Measurements from ENCODE around the gene SPIN4. TPM values are rescaled to one million over a fixed set of nuclear protein-coding genes. Genes with fewer than 3 reads are reported as not detected.
"Not testable (repeated sequence)": the region's sequence is repeated elsewhere in the genome, so short reads cannot be mapped to it uniquely, and the experiment has no call there.

The SPIN4 gene
- total and polyA plus RNA-seq, 4 donors, result 0.68 to 9.2 (median 1.1) TPM

DNA sequence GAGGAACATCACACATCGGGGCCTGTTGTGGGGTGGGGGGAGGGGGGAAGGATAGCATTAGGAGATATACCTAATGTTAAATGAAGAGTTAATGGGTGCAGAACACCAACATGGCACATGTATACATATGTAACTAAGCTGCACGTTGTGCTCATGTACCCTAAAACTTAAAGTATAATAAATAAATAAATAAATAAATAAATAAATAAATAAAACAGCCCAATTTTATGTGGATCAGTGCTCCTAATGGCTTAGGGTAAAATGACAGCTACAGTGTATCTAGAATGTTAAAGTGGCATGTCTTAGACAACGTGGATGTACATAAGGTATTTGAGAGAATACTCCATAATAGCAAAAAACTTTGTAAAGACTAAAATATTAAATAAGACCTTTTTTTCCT is 21.9 kb upstream of the SPIN4 start:
- not testable (repeated sequence) for H3K27me3 ChIP-seq (ENCODE audit: control insufficient read depth in 4 of 4, insufficient read depth in 4 of 4, low read length in 3 of 4); H3K36me3 ChIP-seq (ENCODE audit: control insufficient read depth in 4 of 4, insufficient read depth in 3 of 4, low read depth in 1 of 4, low read length in 3 of 4); H3K4me3 ChIP-seq (ENCODE audit: low read depth in 1 of 3, low read length in 3 of 3); DNase-seq (ENCODE audit: low spot score); H3K9ac ChIP-seq (ENCODE audit: low read depth in 1 of 2, low read length in 2 of 2); H3K27ac ChIP-seq (ENCODE audit: low read depth in 1 of 2, low read length in 2 of 2); H3K9me3 ChIP-seq (ENCODE audit: control insufficient read depth in 4 of 4, low read length in 3 of 4); H3K4me1 ChIP-seq (ENCODE audit: control insufficient read depth in 4 of 4, insufficient read depth in 4 of 4, low read length in 3 of 4)
- WGBS, result 96% methylated on average over 3 of the region's 3 CpGs

DNA sequence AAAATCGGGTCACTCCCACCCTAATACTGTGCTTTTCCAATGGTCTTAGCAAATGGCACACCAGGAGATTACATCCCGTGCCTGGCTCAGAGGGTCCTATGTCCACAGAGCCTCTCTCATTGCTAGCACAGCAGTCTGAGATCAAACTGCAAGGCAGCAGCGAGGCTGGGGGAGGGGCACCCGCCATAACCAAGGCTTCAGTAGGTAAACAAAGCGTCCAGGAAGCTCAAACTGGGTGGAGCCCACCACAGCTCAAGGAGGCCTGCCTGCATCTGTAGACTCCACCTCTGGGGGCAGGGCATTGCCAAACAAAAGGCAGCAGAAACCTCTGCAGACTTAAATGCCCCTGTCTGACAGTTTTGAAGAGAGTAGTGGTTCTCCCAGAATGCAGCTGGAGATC is 16.6 kb upstream of the SPIN4 start:
- H3K4me3 ChIP-seq (ENCODE audit: low read depth in 1 of 3, low read length in 3 of 3); H3K9ac ChIP-seq (ENCODE audit: low read depth in 1 of 2, low read length in 2 of 2); H3K27me3 ChIP-seq (ENCODE audit: control insufficient read depth in 4 of 4, insufficient read depth in 4 of 4, low read length in 3 of 4); DNase-seq (ENCODE audit: low spot score); H3K27ac ChIP-seq (ENCODE audit: low read depth in 1 of 2, low read length in 2 of 2); H3K4me1 ChIP-seq (ENCODE audit: control insufficient read depth in 4 of 4, insufficient read depth in 4 of 4, low read length in 3 of 4); H3K9me3 ChIP-seq (ENCODE audit: control insufficient read depth in 4 of 4, low read length in 3 of 4); H3K36me3 ChIP-seq (ENCODE audit: control insufficient read depth in 4 of 4, insufficient read depth in 3 of 4, low read depth in 1 of 4, low read length in 3 of 4): not testable (repeated sequence)
- 83% methylated on average over 4 of the region's 5 CpGs for WGBS

DNA sequence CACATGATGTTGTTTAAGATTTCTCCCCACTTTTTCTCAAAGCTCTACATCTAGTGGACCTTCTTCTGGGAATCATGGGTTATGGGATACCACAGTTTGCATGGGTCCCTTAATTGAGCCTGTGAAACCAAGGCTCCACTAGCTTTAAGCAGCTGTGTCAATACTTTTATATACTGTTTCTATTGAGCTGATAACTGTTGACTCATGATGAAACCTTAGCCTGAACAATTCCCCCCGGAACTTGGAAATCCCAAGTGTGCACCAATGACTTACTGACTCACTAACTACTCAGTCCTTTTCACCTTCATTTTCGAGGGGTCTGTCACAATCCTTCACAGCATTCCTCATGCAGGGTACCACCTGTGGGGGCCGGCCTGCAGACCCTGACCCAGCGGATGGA is 12.7 kb upstream of the SPIN4 start:
- 89% methylated on average over 4 of the region's 4 CpGs for WGBS
- no peak overlapping the region for H3K4me3 ChIP-seq (ENCODE audit: low read depth in 1 of 3, low read length in 3 of 3)
- H3K27me3 ChIP-seq (ENCODE audit: control insufficient read depth in 4 of 4, insufficient read depth in 4 of 4, low read length in 3 of 4), result no peaks in the 10 kb centered on the region
- H3K27ac ChIP-seq (ENCODE audit: low read depth in 1 of 2, low read length in 2 of 2), result no peak overlapping the region
- DNase-seq (ENCODE audit: low spot score), result no peak
- no peaks in the 10 kb centered on the region for H3K36me3 ChIP-seq (ENCODE audit: control insufficient read depth in 4 of 4, insufficient read depth in 3 of 4, low read depth in 1 of 4, low read length in 3 of 4)
- H3K9me3 ChIP-seq (ENCODE audit: control insufficient read depth in 4 of 4, low read length in 3 of 4), result peaks cover 0 to 8% (median 2%) of the 10 kb centered on the region in 4 donors
- no peaks in the 10 kb centered on the region for H3K4me1 ChIP-seq (ENCODE audit: control insufficient read depth in 4 of 4, insufficient read depth in 4 of 4, low read length in 3 of 4)
- TF ChIP-seq YY1 (IDR thresholded peaks at IDR 0.05) (no peak), FOXA2 (IDR thresholded peaks at IDR 0.05) (no peak), HNF4G (IDR thresholded peaks at IDR 0.05) (no peak), SP1 (IDR thresholded peaks at IDR 0.05) (no peak), RAD21 (IDR thresholded peaks at IDR 0.05) (no peak), MAX (IDR thresholded peaks at IDR 0.05) (no peak), EGR1 (IDR thresholded peaks at IDR 0.05; ENCODE audit: low read depth in 2 of 2) (no peak), GABPA (IDR thresholded peaks at IDR 0.05 in 1 of 2, conservative IDR thresholded peaks at IDR 0.05 in 1 of 2) (no peak), FOXA1 (IDR thresholded peaks at IDR 0.05) (no peak), HNF4A (conservative IDR thresholded peaks at IDR 0.05) (no peak), JUND (IDR thresholded peaks at IDR 0.05) (no peak), TAF1 (conservative IDR thresholded peaks at IDR 0.05) (no peak), CTCF (IDR thresholded peaks at IDR 0.05; ENCODE audit: low read depth, low read length, missing input control) (no peak), RXRA (IDR thresholded peaks at IDR 0.05) (no peak), NR2F2 (IDR thresholded peaks at IDR 0.05) (no peak)
- TF ChIP-seq, protein P1, sequence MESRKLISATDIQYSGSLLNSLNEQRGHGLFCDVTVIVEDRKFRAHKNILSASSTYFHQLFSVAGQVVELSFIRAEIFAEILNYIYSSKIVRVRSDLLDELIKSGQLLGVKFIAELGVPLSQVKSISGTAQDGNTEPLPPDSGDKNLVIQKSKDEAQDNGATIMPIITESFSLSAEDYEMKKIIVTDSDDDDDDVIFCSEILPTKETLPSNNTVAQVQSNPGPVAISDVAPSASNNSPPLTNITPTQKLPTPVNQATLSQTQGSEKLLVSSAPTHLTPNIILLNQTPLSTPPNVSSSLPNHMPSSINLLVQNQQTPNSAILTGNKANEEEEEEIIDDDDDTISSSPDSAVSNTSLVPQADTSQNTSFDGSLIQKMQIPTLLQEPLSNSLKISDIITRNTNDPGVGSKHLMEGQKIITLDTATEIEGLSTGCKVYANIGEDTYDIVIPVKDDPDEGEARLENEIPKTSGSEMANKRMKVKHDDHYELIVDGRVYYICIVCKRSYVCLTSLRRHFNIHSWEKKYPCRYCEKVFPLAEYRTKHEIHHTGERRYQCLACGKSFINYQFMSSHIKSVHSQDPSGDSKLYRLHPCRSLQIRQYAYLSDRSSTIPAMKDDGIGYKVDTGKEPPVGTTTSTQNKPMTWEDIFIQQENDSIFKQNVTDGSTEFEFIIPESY (IDR thresholded peaks at IDR 0.05), result no peak
- TF ChIP-seq, protein P2, sequence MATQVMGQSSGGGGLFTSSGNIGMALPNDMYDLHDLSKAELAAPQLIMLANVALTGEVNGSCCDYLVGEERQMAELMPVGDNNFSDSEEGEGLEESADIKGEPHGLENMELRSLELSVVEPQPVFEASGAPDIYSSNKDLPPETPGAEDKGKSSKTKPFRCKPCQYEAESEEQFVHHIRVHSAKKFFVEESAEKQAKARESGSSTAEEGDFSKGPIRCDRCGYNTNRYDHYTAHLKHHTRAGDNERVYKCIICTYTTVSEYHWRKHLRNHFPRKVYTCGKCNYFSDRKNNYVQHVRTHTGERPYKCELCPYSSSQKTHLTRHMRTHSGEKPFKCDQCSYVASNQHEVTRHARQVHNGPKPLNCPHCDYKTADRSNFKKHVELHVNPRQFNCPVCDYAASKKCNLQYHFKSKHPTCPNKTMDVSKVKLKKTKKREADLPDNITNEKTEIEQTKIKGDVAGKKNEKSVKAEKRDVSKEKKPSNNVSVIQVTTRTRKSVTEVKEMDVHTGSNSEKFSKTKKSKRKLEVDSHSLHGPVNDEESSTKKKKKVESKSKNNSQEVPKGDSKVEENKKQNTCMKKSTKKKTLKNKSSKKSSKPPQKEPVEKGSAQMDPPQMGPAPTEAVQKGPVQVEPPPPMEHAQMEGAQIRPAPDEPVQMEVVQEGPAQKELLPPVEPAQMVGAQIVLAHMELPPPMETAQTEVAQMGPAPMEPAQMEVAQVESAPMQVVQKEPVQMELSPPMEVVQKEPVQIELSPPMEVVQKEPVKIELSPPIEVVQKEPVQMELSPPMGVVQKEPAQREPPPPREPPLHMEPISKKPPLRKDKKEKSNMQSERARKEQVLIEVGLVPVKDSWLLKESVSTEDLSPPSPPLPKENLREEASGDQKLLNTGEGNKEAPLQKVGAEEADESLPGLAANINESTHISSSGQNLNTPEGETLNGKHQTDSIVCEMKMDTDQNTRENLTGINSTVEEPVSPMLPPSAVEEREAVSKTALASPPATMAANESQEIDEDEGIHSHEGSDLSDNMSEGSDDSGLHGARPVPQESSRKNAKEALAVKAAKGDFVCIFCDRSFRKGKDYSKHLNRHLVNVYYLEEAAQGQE (IDR thresholded peaks at IDR 0.05), result no peak
- TF ChIP-seq, protein P3, sequence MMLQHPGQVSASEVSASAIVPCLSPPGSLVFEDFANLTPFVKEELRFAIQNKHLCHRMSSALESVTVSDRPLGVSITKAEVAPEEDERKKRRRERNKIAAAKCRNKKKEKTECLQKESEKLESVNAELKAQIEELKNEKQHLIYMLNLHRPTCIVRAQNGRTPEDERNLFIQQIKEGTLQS (IDR thresholded peaks at IDR 0.05), result no peak
- no peak overlapping the region for H3K9ac ChIP-seq (ENCODE audit: low read depth in 1 of 2, low read length in 2 of 2)
